GM12892 (cell line): Measurements from ENCODE around the gene PLPP2.

Source experiments
- DNase-seq: peaks from one replicate; pipeline ENCODE4 v3.0.0; 2011; ENCODE audit not compliant: insufficient read length
- FAIRE-seq: peaks from 2 replicates; lab custom pipeline; 2011; peaks lifted over from hg19 to GRCh38; lab: Jason Lieb, UNC
- POLR2A ChIP-seq: IDR thresholded peaks from 2 replicates; pipeline ENCODE4 v1.6.1; 2011; ENCODE audit warnings: low read depth, low read length, control low read depth
- POLR2AphosphoS5 ChIP-seq: IDR thresholded peaks from 2 replicates; pipeline ENCODE4 v1.6.1; 2011; ENCODE audit warnings: low read depth, low read length, control low read depth
- TAF1 ChIP-seq: IDR thresholded peaks from 2 replicates; pipeline ENCODE4 v1.6.1; 2011; ENCODE audit warnings: low read depth, mild to moderate bottlenecking, control low read depth, low read length, borderline replicate concordance

PLPP2 gene

DNA sequence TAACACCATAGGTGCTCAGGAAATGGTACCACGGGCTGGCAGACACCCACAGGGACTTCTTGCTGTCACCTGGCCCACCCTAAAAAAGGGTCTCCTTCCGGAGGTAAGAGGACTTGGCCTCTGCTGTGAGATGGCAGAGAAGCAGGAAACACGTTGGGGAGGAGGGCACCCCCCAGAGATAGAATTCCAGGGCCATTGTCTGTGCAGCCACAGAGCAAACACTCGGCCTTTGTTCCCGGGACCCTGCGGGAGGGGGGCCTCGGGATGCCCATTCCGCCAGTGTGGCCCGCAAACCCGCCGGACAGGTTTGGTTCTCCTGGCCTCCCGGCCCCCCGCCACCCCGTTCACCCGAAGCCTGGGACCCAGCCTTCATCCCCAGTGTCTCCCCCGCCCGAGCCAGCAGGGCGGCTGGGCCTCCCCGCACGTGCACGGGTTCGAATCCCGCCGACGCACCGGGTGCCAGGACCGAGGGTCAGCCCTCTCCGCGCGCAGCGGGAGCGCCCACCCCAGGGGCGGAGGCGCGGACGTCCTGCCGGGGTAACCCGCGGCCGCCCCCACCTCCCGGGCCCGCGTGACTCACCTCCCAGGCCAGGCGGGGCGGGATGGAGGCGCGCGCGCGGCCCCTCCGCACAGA is 714 bp downstream of the PLPP2 start:
- DNase-seq (no peak), FAIRE-seq (no peak)
- no peak for TF ChIP-seq TAF1
- TF ChIP-seq POLR2AphosphoS5: no peak
- no peak for TF ChIP-seq POLR2A

DNA sequence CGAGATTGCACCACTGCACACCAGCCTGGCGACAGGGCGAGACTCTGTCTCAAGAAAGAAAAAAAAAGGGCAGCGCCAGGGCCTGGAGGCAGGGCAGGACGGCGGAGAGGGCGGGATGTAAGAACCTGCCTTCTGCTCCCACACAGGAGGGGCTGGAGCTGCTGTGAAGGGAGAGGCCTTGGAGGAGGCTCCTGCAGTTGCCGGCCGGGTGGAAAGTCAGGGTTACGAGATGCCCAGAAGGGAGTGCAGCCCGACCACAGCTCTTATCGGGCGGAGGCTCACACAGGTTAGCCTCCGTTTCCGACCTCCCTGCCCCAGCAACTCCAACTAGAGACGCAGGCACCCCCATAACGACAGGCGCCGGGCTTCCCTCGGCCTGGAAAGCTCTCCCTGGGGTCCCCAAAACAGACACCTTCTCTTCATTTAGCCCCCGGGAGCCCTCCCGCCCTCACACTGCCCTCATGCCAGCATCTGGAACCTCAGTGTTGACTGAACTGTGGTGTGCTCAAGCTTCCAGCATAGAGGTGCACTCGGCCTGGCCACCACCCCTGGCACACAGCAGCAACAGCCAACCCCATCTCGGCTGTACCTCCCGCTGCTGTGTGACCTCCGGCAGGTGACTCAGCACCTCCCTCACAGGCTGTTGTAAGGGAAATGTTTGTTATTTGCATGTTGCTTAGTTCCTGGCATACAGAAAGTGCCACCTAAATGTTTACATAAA is 1.4 kb downstream of the PLPP2 start:
- DNase-seq (no peak), FAIRE-seq (no peak)
- TF ChIP-seq POLR2A (no peak), POLR2AphosphoS5 (no peak), TAF1 (no peak)

DNA sequence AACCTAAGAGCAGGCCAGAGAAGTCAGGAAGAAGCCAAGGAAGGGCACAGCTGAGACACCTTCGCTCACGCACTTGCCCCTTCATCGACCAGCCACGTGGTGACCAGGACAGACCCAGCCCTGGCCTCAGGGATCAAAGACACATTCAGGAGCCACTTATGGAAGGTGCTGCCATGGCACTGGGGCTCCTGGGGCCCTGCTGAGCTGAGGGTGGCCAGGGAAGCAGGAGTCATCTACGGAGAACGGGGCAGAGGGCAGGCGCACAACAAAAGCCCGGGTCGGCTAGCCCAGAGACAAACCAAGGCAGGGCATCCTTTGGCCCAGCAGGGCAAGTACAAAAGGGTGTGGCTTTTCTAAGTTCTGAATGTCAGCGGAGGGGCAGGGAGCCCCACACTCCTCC is 2.3 kb downstream of the PLPP2 start:
- FAIRE-seq (no peak), DNase-seq (no peak)
- TF ChIP-seq POLR2AphosphoS5: no peak
- no peak for TF ChIP-seq POLR2A
- no peak for TF ChIP-seq TAF1

DNA sequence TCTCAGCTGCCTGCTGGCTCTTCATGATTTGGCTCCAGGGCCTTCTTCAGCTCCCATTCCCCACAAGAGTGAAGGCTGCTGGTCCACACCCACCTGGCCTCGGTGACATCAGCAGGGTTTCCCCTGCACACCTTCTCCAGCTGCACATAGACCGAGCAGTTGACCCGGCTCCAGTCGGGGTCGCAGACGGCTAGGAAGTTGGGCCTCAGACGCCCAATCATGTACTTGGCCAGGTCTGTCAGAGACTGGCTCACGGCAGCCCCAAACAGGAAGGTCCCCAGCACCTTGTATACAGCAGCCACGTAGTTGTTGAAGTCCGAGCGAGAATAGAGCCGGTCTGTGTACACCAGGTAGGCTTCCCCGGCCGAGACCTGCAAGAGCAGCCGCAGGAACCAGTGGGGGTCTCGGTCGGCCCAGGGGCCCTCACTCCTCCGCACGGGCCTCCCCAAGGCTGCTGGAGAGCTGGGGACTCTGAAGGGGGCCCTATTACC is 3.8 kb downstream of the PLPP2 start:
- FAIRE-seq: no peak
- TF ChIP-seq POLR2A (no peak), POLR2AphosphoS5 (no peak), TAF1 (no peak)
- no peak for DNase-seq

DNA sequence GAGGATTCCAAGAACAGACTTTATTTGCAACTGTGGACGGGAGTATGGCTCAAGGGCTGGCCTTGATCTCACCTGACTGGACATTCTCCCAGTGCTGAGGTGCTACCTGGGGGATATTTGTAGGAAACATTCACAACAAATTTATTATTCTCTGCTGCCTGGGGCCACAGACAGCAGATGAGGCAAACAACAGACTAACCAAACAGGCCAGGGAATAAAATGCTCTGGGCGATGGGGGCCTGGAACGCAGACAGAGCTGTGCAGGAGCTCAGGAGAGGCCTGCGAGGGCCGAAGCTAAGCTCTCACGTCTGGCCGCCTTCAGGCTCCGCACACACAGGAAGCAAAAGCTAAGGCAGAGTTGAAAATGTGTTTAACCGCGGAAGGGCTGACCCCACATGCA is 7.8 kb downstream of the PLPP2 start:
- FAIRE-seq (no peak), DNase-seq (no peak)
- TF ChIP-seq POLR2A: no peak
- TF ChIP-seq POLR2AphosphoS5: no peak
- TF ChIP-seq TAF1: no peak

DNA sequence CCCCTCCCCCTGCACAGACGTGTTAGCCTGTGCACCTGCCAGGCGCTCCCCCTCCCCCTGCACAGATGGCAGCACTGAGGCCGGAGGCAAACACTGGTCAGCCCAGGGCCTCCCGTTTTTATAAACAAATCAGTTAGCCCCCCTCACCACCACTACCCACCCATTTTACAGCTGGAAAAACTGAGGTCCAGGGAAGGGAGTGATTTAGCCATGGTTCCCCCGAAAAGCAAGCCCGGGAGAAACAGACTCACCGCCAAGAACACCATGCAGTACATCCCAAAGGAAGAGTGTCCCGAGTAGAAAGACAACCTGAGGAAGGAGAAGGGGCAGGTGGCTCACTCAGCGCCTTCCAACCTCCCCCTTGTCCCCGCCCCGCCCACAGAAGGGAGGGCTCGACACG is 8.7 kb downstream of the PLPP2 start:
- FAIRE-seq (no peak), DNase-seq (no peak)
- no peak for TF ChIP-seq TAF1
- TF ChIP-seq POLR2A: no peak

DNA sequence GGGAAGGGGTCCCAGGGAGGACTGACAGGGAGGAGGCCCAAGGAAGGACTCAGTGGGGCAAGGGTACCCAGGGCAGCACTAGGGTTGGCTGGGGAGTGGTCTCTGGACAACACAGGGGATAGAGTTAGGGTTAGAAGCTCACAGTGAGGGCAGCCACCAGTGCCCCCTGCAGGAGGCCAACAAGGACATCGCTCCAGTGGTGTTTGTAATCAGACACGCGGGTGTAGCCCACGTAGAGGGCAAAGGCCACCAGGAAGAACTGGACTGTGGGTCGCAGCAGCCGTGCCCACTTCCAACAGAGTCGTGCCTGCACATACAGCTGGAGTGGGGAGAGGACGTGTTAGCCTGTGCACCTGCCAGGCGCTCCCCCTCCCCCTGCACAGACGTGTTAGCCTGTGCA is 9.2 kb downstream of the PLPP2 start:
- TF ChIP-seq TAF1 (no peak), POLR2A (no peak), POLR2AphosphoS5 (no peak)
- DNase-seq: no peak

DNA sequence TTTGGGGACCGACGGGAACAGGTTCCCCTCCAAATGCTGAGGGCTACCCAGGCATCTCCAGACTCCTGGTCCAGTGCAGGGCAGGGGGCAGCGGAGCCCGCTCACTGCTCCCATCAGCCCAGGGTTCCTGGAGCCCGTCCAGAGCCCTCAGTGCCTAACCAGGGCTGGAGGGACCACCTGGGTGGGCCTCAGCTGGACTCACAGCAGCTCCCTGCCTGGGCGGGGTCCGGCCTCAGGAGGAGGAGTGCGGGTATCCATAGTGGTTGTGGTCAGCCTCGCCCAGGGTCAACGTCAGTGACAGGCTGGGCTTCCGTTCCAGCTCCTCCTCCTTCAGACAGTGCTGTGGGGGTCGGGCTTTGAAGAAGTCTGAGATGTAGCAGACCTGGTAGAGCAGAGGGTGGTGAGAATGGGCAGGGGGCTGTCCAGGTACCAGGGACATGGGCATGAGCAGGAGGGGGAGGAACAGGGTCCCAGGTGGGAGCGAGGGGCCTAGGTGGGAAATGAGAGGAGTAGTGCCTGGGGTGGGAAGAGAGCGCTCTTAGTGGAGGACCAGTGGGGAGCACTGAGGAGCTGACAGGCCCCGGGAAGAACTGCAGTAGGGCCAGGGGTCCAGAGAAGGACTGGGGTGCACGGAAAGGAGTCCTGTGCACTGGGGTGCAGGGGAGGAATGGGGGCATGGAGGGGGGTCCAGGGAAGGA is 9.9 kb downstream of the PLPP2 start:
- FAIRE-seq (no peak), DNase-seq (no peak)
- no peak for TF ChIP-seq TAF1
- TF ChIP-seq POLR2AphosphoS5: no peak
- TF ChIP-seq POLR2A: no peak

More for the DNA sequence above, 9.2 kb downstream of the PLPP2 start:
- no peak for FAIRE-seq

DNA sequence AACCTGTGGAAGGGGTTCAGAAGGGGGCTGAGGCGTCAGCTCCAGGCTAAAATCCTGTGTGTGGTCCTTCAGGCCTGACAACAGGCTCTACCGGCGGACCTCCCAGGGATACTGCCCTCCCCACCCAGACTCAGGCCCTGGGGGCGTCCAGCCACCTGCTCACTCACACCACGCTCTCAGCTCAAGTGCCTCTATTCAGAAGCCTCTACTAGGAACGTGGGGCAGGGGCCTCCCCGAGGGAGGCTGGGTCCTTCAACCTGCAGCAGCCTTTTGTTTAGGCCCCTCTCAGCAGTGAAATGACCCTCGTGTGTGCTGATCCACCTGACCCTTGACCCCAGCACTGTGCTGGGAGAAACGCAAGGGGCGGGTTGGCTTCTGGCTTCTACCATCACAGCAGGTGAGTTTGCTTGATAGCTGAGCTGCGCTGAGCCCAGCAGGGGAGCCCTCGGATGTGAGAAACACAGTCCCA is 10.6 kb downstream of the PLPP2 start:
- TF ChIP-seq TAF1 (no peak), POLR2AphosphoS5 (no peak), POLR2A (no peak)
- DNase-seq: no peak
- FAIRE-seq: no peak

DNA sequence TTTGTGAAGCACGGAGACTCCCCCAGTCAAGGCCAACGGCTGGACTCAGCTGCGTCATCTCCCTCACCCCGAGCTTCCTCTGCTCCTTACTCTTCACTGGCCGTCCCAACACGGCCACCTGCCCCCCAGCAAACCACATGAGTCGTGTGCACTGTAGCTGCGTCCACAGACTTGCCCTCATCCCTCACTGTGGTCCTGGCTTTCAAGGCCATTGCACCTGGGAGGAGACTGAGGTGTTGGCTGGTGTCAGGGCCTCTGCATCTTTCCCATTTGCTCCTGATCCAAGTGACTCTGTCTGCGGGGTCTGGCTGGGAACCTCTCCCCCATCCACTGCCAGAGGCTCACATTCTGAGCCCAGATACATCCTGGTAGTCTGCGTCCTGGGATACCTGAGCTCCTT is 11.5 kb downstream of the PLPP2 start:
- FAIRE-seq (no peak), DNase-seq (no peak)
- TF ChIP-seq POLR2A (no peak), TAF1 (no peak), POLR2AphosphoS5 (no peak)

DNA sequence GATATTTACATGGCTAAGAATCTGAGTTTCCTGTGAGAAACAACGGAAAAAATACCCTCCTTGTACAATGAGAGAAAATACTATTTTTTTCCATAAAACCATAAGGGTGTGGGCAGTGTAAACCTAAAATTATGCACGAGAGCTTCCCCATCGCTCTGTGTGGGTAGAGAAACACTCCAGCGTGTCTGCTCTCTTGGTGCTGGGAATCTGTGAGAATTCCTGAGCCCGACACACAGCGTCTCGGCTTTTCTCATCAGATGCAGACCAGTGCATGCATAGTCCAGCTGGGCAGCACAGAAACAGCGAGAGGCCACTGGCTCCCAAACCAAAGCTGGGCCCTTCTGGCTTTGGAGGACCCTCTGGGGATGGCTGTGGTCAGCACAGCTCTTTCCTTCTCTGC is 12.0 kb downstream of the PLPP2 start:
- TF ChIP-seq POLR2A (no peak), POLR2AphosphoS5 (no peak), TAF1 (no peak)
- no peak for FAIRE-seq
- no peak for DNase-seq
